Measurements from ENCODE around the gene CRBN.

The CRBN gene

GRCh38 chr3:3170998-3171397 is 8.5 kb downstream of the CRBN start:
- no peak for DNase-seq

GRCh38 chr3:3165650-3166049 is 13.8 kb downstream of the CRBN start:
- DNase-seq, result no peak

DNA sequence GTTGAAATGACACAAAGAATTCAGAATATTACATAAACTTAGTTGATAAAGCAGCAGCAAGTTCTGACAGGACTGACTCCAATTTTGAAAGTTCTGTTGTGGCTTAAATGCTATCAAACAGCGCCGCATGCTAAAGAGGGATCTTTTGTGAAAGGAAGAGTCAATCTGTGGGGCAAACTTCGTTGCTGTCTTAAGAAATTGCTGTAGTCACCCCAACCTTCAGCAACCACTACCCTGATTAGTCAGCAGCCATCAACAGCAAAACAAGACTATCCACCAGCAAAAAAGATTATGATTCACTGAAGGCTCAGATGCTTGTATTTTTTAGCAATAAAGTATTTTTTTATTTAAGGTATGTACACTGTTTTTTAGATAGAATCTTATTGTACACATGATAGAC is 14.2 kb downstream of the CRBN start:
- DNase-seq, result no peak

DNA sequence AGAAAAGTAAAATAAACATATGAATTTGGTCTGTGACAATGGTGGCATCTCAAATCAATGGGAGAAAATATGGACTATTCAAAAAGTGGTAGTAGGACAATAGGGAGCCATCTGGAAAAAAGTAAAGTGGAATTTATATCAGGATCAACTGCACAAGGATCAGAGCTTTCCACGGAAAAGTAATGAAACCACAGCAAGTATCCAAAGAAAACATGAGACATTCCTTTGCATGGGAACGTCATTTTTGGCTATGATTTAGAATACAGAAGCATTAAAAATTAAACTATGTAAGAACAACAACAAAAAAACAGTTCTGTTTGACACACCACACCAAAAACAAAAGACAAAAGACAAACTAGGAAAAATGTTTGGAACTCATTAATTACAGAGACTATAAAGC is 18.7 kb downstream of the CRBN start:
- DNase-seq, result no peak

DNA sequence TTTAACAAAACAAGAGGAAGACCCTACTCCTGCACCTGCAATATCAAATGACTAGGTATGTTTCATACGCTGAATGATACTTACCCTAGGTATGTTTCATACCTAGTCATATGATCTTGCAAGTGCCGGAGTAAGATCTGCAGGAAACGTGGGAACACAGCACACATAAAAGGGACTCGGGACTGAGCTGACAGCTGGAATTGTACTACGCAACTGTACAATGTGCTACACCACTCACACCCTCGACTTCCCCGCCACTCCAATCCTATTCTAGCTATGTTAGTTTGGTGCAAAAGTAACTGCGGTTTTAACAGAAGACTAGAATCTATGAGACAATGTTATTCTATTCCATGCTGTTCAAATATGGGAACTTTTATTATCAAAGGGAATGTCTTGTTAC is 22.0 kb downstream of the CRBN start:
- no peak for DNase-seq

- DNase-seq, result no peak
Measured at GRCh38 chr3:3154879-3155610, 24.4 kb downstream of the CRBN start.

DNA sequence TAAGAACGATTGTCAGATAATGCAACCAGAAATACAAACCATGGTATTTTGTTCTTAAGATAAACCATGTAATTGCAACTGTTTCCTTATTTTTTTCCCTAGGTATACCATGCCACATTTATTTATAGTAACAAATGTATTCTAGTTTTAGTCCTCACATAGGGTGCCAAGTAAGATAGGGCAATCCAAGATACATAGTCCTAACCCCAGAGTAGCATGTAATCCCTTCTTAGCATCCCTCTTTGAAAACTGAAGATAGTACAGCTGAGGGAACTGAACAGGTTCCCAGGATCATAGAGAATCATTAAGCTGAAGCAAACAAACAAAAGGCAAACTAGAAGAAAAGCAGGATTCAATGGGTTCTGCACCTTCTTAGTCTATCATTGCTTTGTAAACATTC is 28.0 kb downstream of the CRBN start:
- DNase-seq, result no peak

- no peak for DNase-seq
Measured at GRCh38 chr3:3149560-3149959, 29.9 kb downstream of the CRBN start.

- no peak for DNase-seq
Measured at GRCh38 chr3:3145831-3146230, 33.7 kb downstream of the CRBN start.

GRCh38 chr3:3141939-3142338 is 37.6 kb downstream of the CRBN start:
- no peak for DNase-seq

DNA sequence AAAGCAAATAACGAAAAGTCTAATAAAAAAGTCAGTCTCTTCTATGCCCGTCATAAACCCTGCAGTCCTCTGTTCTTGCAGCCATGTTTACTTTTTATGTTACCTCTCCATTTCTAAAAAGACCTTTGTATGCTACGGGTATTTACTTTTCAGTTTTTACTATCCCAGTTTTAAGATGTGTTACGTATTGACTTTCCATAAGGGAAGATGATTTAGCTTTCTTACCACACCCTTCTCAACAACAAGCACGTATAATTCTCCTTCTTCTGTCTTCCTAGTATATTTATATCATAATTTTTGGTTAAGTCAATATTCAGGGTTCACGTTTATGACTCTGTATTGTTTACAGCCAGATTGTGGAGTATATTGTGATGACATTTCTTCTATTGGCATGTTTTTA is 42.0 kb downstream of the CRBN start:
- DNase-seq, result no peak

DNA sequence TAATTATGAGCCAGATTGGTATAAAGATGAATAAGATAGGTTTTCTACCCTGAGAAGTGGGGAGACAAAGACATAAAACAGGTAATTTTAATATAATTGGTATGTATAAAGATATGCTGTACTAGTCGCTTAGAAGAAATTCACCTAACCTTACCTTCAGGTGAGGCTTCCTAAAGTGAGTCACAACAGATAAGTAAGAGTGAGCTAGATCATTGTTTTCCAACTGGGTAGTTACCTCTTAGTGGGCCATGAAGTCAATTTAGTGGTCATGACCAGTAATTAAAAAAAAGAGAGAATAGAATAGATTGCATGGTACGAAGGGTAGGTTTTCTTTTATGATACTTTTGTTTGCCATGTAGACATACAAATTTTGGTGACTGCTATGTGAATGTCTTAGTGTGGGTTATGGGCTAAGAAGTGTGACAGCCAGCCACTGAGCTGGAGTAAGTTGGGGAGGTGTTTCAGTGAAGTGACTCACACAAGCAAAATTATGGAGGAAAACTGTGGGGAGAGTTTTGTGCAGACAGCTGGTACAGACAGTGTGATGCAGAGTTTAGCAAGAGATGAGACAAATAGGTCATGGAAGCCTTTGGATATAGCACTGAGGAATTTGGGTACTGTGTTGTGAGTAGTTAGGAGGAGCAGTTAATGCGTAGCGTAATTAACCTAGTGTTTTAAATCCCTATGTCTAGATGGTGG is 44.6 kb downstream of the CRBN start:
- no peak for DNase-seq

GRCh38 chr3:3133500-3133899 is 46.0 kb downstream of the CRBN start:
- no peak for DNase-seq

DNA sequence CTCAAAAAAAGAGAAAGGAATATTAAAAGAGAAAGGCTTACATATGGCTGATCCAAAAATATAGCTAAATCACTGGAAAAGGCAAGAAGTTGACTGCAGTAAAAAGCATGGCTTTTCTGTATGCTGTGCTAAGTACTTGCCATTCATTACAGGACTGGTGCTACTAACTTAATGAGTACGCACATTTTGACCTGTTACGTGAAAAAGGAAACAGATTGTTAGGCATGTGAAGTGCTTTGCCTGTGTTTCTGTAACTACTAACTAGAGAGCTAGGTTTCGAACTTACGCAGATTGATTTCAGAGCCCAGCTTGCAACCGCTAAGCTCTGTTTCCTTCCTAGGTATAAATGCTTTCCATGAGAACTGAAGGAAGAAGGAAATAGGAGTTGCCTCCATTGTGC is 49.9 kb downstream of the CRBN start:
- no peak for DNase-seq

DNA sequence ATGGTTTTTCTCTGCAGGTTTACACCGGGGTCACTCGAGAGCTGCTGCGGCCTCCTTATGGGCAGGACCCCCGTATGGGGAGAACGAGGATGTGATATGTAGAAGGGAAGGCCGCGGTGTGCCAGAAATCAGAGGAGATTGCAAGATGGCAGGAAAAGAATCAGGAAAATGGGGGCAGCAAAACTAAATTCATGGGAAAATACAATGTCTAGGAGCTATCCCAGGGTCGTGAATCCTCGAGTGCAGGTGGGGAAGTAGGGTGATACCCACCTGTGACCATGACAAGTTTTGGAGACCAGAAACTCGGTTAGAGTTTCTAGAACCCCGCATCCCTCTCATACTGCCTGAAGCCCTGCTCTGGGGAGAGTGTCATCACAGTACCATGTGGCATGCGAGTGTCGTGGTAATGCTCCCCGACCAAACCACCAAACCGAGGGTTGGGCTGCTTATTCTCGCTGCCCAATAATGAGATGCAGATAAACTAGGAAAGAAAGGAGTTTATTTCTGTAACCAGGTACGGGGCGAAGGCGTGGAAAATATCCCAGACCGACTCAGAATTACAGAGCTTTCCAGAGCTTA is 52.0 kb downstream of the CRBN start:
- peak; percentile 15 for DNase-seq

- DNase-seq, result peak; percentile 94
Measured at GRCh38 chr3:3126477-3127431, 52.7 kb downstream of the CRBN start, which contains the start of gene TRNT1. TSS of gene TRNT1 (plus strand) at chr3:3126940. CDS start at chr3:3129041, 2,101 bp downstream.

DNA sequence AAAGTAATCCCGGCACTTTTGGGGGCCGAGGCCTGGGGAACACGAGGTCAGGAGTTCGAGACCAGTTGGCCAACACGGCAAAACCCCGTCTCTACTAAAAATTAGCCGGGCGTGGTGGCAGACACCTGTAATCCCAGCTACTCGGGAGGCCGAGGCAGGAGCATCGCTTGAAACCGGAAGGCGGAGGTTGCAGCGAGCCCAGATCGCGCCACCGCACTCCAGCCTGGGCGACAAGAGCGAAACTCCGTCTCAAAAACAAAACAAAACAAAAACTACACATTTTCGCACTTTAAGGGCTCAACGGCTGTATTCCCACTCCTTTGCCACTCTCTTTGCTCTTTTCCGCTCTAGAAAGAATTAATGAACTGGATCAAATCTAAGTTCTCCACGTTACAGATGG is 53.5 kb downstream of the CRBN start:
- no peak for DNase-seq

- DNase-seq, result no peak
Measured at GRCh38 chr3:3119393-3119851, 60.1 kb downstream of the CRBN start.

- DNase-seq, result no peak
Measured at GRCh38 chr3:3117651-3118050, 61.8 kb downstream of the CRBN start.

- no peak for DNase-seq
Measured at GRCh38 chr3:3113042-3113709, 66.3 kb downstream of the CRBN start.

GRCh38 chr3:3110749-3111361 is 68.6 kb downstream of the CRBN start:
- no peak for DNase-seq

DNA sequence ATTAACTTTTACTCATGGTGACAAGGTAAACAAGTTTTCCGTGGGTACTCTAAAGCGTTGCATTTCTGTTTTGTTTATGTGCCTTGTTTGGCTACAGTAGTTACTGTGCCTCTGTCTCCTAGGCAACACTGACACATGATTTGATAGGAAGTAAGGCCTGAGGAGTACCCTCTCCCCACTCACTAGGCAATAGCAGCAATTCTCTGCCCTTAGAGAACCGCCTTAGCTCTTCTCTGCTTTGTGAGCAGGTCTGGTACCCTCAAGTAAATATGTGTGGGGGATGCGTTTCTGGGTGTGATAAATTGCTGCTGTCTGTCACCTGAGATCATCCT is 69.2 kb downstream of the CRBN start, which contains the start of gene IL5RA:
IL5RA (minus strand) TSS at position 76 of the 332 bp plus-strand sequence. CDS start 5,390 bp downstream, outside the sequence.
- no peak for DNase-seq

All from effector CD4-positive, alpha-beta T cell (primary cell).